Hepatocyte (in vitro differentiated cells): ENCODE measurements around the gene GRB14. TPM values are rescaled to one million over a fixed set of nuclear protein-coding genes. Genes with fewer than 3 reads are reported as not detected.
"Not testable (repeated sequence)": the region's sequence is repeated elsewhere in the genome, so short reads cannot be mapped to it uniquely, and the experiment has no call there.

Experiments
- DNase-seq: peaks from one replicate; pipeline ENCODE4 v3.0.0-alpha.2; 2016; ENCODE audit warnings: low spot score
- H2AFZ ChIP-seq: fragments of 200-600 bp; sonication (generic); 2 replicates; pipeline ENCODE4 v1.6.0; 2016; ENCODE audit warnings: antibody characterized with exemption, mild to moderate bottlenecking
- H3K27ac ChIP-seq: fragments of 200-600 bp; sonication (generic); 2 replicates; pipeline ENCODE4 v1.5.1; 2016; ENCODE audit warnings: mild to moderate bottlenecking
- H3K27me3 ChIP-seq: fragments of 200-600 bp; sonication (generic); 2 replicates; pipeline ENCODE4 v1.6.1; 2016
- H3K36me3 ChIP-seq: fragments of 200-600 bp; sonication (generic); replicated peaks from 2 replicates; pipeline ENCODE4 v1.5.1; 2016; ENCODE audit warnings: low read depth; ENCODE audit not compliant: insufficient read depth
- H3K4me1 ChIP-seq: fragments of 200-600 bp; sonication (generic); 2 replicates; pipeline ENCODE4 v1.5.1; 2016; ENCODE audit warnings: mild to moderate bottlenecking, moderate library complexity; ENCODE audit not compliant: insufficient read depth
- H3K4me2 ChIP-seq: fragments of 200-600 bp; sonication (generic); 2 replicates; pipeline ENCODE4 v1.6.0; 2016
- H3K4me3 ChIP-seq: fragments of 200-600 bp; sonication (generic); 2 replicates; pipeline ENCODE4 v1.5.1; 2016; ENCODE audit warnings: mild to moderate bottlenecking
- H3K79me2 ChIP-seq: fragments of 200-600 bp; sonication (generic); 2 replicates; pipeline ENCODE4 v1.6.0; 2017; ENCODE audit warnings: mild to moderate bottlenecking
- H3K9me2 ChIP-seq: fragments of 200-600 bp; sonication (generic); replicated peaks from 2 replicates; pipeline ENCODE4 v1.6.0; 2017; ENCODE audit warnings: mild to moderate bottlenecking; ENCODE audit not compliant: insufficient read depth
- H3K9me3 ChIP-seq: fragments of 200-600 bp; sonication (generic); 2 replicates; pipeline ENCODE4 v1.5.1; 2016; ENCODE audit warnings: low read depth, mild to moderate bottlenecking
- H4K20me1 ChIP-seq: fragments of 200-600 bp; sonication (generic); 2 replicates; pipeline ENCODE4 v1.6.0; 2016; ENCODE audit warnings: mild to moderate bottlenecking; ENCODE audit not compliant: insufficient read depth, poor library complexity, severe bottlenecking
- EZH2 ChIP-seq: fragments of 200-600 bp; sonication (generic); IDR thresholded peaks from 2 replicates; pipeline ENCODE4 v1.6.1; 2016; ENCODE audit warnings: antibody characterized with exemption, mild to moderate bottlenecking, borderline replicate concordance
- EZH2phosphoT487 ChIP-seq: fragments of 200-600 bp; sonication (generic); IDR thresholded peaks from one replicate; pipeline ENCODE4 v1.6.1; 2018; ENCODE audit warnings: antibody characterized with exemption, mild to moderate bottlenecking, low read depth, moderate library complexity; ENCODE audit not compliant: unreplicated experiment, severe bottlenecking
- WGBS: methylation state at CpG from one replicate; pipeline ENCODE4 v1.1.6; 2016; ENCODE audit warnings: low lambda C conversion rate; ENCODE audit errors: missing lambda C conversion rate; 5-methylcytosine and 5-hydroxymethylcytosine counted together
- polyA plus RNA-seq: library from polyadenylated mRNA; unstranded; fragments of >200 nt; fragmentation: Nextera tagmentation; extraction: Ambion mirVana; gene quantifications from 2 replicates; pipeline ENCODE4 v1.2.1, GENCODE V29; 2016
- total RNA-seq: library from RNA; depleted of rRNA; stranded (reverse); fragments of >200 nt; gene quantifications from 2 replicates; pipeline ENCODE4 v1.2.3, GENCODE V29; 2014
- TF ChIP-seq, protein P1 (sequence below): fragments of 200-600 bp; sonication (generic); IDR thresholded peaks from 2 replicates; pipeline ENCODE4 v1.5.1; 2016; ENCODE audit warnings: antibody characterized with exemption, mild to moderate bottlenecking; ENCODE audit not compliant: poor library complexity

GRB14 gene
- total and polyA plus RNA-seq, 2 experiments from 2014 or later: 4.2 to 4.5 TPM

DNA sequence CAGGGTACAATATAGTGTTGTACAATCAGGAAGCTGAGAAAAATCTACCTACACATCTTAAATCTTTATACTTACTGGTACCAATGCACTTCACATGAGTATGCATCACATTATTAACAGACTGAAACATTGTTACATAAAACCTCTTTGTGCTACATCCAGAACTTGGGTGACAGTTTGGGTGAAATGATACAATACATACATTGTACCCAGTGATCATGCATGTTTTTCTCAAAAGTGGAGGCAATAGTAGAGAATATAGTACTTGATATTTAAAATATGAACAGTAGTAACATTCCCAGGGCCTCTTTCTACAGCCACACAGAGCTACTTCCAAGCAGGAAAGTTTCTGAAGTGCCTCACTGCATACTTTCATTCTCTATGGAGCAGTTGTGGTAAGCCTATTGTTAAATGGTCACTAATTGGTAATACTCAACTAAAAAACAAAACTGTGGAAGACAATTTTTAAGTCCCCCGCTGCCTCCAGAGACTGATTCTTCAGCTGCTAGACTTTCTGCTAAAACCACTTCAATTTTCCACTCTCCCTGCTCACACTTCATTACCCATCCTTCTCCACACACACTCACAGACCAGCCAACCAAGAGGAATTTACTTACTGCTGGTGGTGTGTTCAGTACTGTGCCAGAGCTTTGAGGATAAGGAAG is 22.9 kb upstream of the GRB14 start:
- H3K79me2 ChIP-seq: no peaks in the 10 kb centered on the region
- H3K27ac ChIP-seq: no peak overlapping the region
- no peak for TF ChIP-seq EZH2
- no peak for TF ChIP-seq EZH2phosphoT487
- TF ChIP-seq, protein P1, sequence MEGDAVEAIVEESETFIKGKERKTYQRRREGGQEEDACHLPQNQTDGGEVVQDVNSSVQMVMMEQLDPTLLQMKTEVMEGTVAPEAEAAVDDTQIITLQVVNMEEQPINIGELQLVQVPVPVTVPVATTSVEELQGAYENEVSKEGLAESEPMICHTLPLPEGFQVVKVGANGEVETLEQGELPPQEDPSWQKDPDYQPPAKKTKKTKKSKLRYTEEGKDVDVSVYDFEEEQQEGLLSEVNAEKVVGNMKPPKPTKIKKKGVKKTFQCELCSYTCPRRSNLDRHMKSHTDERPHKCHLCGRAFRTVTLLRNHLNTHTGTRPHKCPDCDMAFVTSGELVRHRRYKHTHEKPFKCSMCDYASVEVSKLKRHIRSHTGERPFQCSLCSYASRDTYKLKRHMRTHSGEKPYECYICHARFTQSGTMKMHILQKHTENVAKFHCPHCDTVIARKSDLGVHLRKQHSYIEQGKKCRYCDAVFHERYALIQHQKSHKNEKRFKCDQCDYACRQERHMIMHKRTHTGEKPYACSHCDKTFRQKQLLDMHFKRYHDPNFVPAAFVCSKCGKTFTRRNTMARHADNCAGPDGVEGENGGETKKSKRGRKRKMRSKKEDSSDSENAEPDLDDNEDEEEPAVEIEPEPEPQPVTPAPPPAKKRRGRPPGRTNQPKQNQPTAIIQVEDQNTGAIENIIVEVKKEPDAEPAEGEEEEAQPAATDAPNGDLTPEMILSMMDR: no peak
- DNase-seq: no peak
- no peaks in the 10 kb centered on the region for H3K9me3 ChIP-seq
- H3K4me1 ChIP-seq: no peaks in the 10 kb centered on the region
- no peaks in the 10 kb centered on the region for H3K9me2 ChIP-seq
- no peaks in the 10 kb centered on the region for H4K20me1 ChIP-seq
- H2AFZ ChIP-seq: no peak overlapping the region
- no peak overlapping the region for H3K4me2 ChIP-seq
- 100% methylated on average over 1 of the region's 1 CpG for WGBS
- H3K36me3 ChIP-seq: no peaks in the 10 kb centered on the region
- H3K4me3 ChIP-seq: no peak overlapping the region
- H3K27me3 ChIP-seq: no peaks in the 10 kb centered on the region

DNA sequence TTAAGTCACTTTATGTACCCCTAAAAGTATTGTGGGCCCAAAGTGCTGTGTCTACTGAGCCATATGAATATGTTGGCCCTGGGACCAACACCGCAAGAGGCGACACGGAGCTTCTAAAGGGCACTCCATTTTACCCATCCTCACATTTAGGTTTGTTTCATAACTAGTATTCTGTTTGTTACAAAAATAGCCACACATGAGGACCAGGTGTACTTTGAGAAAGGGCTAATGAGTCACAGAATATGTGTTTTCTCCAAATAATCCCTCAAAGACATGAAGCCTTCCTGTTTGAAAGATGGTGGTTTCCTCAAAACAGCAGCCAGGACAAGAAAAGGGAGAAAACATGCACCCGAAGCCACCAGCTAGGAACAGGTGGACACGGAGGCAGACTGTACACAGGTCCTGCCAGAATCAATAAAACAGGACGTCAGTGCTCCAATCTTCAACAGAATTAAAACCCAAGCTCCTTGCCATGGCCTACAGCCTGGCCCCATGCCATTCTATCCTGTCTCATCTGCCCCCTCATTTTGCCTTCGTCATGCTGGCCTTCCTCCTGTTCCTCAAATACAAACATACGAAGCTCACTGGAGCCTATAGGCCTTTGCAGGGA is 21.8 kb upstream of the GRB14 start:
- no peak for DNase-seq
- no peaks in the 10 kb centered on the region for H3K9me2 ChIP-seq
- H3K9me3 ChIP-seq: no peaks in the 10 kb centered on the region
- TF ChIP-seq EZH2phosphoT487: no peak
- TF ChIP-seq EZH2: no peak
- TF ChIP-seq, protein P1: no peak
- WGBS: 85% methylated on average over 8 of the region's 8 CpGs
- no peaks in the 10 kb centered on the region for H3K79me2 ChIP-seq
- no peak overlapping the region for H3K4me2 ChIP-seq
- H3K4me3 ChIP-seq: no peak overlapping the region
- H3K36me3 ChIP-seq: no peaks in the 10 kb centered on the region
- no peaks in the 10 kb centered on the region for H3K4me1 ChIP-seq
- no peak overlapping the region for H2AFZ ChIP-seq
- H3K27ac ChIP-seq: no peak overlapping the region
- H3K27me3 ChIP-seq: no peaks in the 10 kb centered on the region
- H4K20me1 ChIP-seq: no peaks in the 10 kb centered on the region

DNA sequence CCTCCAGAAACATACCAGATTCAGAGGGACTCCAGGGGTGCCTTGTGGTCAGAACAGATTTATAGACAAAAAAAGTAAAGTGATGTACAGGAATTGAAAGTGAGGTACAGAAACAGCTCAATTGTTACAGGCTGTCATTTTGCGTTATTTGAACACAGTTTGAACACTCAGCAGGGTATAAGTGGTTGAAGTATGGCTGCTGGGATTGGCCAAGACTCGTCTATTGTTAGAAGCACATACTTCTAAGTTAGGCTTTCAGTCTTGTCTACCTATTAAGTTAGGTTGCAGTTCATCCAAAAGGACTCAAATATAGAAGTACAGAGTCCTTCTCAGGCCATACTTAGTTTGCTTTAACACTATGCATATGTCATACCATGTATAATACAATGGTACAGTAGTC is 21.0 kb upstream of the GRB14 start:
- H4K20me1 ChIP-seq: no peaks in the 10 kb centered on the region
- H3K79me2 ChIP-seq: no peaks in the 10 kb centered on the region
- H3K27me3 ChIP-seq: no peaks in the 10 kb centered on the region
- no peak overlapping the region for H3K4me3 ChIP-seq
- no peak overlapping the region for H2AFZ ChIP-seq
- DNase-seq: no peak
- H3K4me1 ChIP-seq: no peaks in the 10 kb centered on the region
- no peak overlapping the region for H3K27ac ChIP-seq
- 82% methylated on average over 2 of the region's 2 CpGs for WGBS
- no peaks in the 10 kb centered on the region for H3K36me3 ChIP-seq
- no peak overlapping the region for H3K4me2 ChIP-seq
- H3K9me3 ChIP-seq: no peaks in the 10 kb centered on the region
- H3K9me2 ChIP-seq: no peaks in the 10 kb centered on the region
- TF ChIP-seq EZH2phosphoT487 (no peak), EZH2 (no peak)
- TF ChIP-seq, protein P1: no peak

DNA sequence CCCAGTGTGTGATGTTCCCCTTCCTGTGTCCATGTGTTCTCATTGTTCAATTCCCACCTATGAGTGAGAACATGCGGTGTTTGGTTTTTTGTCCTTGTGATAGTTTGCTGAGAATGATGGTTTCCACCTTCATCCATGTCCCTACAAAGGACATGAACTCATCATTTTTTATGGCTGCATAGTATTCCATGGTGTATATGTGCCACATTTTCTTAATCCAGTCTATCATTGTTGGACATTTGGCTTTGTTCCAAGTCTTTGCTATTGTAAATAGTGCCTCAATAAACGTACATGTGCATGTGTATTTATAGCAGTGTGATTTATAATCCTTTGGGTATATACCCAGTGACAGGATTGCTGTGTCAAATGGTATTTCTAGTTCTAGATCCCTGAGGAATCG is 7.0 kb upstream of the GRB14 start:
- not testable (repeated sequence) for H2AFZ ChIP-seq, H3K79me2 ChIP-seq, H3K36me3 ChIP-seq, H3K9me3 ChIP-seq, H4K20me1 ChIP-seq, H3K27ac ChIP-seq, H3K27me3 ChIP-seq, DNase-seq, H3K4me1 ChIP-seq, H3K4me3 ChIP-seq, H3K9me2 ChIP-seq, H3K4me2 ChIP-seq
- WGBS: 82% methylated on average over 2 of the region's 3 CpGs
